Mesothelial cell of epicardium (in vitro differentiated cells): ENCODE results near the gene THRB. TPM values are rescaled to one million over a fixed set of nuclear protein-coding genes. Genes with fewer than 3 reads are reported as not detected.

Source experiments
- DNase-seq, 2 experiments: peaks; one replicate each; pipeline ENCODE4 v3.0.0; 2021; ENCODE audit warnings: low spot score in 2 of 2; ENCODE audit not compliant: unreplicated experiment in 2 of 2
- H3K27ac Mint-ChIP-seq: 2 replicates; pipeline ENCODE4 v1.8.0; 2021; ENCODE audit warnings: mixed read lengths
- H3K27me3 Mint-ChIP-seq: 2 replicates; pipeline ENCODE4 v1.8.0; 2021; ENCODE audit warnings: low read depth, mixed read lengths
- H3K36me3 Mint-ChIP-seq: 2 replicates; pipeline ENCODE4 v1.8.0; 2021; ENCODE audit warnings: mixed read lengths
- H3K4me1 Mint-ChIP-seq: 2 replicates; pipeline ENCODE4 v1.8.0; 2021; ENCODE audit warnings: mixed read lengths
- H3K4me3 Mint-ChIP-seq: 2 replicates; pipeline ENCODE4 v1.8.0; 2021; ENCODE audit warnings: mild to moderate bottlenecking, moderate library complexity, mixed read lengths
- H3K9me3 Mint-ChIP-seq: 2 replicates; pipeline ENCODE4 v1.8.0; 2021; ENCODE audit warnings: mixed read lengths
- total RNA-seq: library from RNA; stranded (reverse); gene quantifications from 3 replicates; pipeline ENCODE4 v1.2.1, GENCODE V29; 2021
- TF ChIP-seq, protein P1 (sequence below): fragments of 200-600 bp; sonication (generic); IDR thresholded peaks from one replicate; pipeline ENCODE4 v1.5.0; 2021; ENCODE audit warnings: antibody characterized with exemption; ENCODE audit not compliant: unreplicated experiment

The THRB gene
- total RNA-seq, 1 donor from 2014 or later: 3.4 TPM

DNA sequence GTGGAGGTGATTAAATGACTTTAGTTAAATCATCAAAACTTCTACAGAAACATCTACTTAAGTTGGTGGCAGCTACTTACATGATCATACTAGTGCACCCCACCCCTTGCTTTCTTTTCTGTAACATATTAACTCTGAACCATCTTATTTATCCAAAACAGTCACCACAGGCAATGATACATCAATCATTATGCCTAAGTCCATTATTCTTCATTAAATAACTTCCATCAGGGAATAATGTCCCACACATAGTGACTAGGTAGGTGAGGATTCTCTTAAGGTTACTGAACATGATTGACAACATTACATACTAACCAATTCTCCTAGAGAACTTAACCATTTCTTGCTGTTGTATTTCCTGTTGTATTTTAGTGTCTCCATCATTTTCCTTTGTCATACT is 339.4 kb downstream of the THRB start:
- peak overlapping the region; percentile 17 for H3K27ac Mint-ChIP-seq
- TF ChIP-seq, protein P1, sequence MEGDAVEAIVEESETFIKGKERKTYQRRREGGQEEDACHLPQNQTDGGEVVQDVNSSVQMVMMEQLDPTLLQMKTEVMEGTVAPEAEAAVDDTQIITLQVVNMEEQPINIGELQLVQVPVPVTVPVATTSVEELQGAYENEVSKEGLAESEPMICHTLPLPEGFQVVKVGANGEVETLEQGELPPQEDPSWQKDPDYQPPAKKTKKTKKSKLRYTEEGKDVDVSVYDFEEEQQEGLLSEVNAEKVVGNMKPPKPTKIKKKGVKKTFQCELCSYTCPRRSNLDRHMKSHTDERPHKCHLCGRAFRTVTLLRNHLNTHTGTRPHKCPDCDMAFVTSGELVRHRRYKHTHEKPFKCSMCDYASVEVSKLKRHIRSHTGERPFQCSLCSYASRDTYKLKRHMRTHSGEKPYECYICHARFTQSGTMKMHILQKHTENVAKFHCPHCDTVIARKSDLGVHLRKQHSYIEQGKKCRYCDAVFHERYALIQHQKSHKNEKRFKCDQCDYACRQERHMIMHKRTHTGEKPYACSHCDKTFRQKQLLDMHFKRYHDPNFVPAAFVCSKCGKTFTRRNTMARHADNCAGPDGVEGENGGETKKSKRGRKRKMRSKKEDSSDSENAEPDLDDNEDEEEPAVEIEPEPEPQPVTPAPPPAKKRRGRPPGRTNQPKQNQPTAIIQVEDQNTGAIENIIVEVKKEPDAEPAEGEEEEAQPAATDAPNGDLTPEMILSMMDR: no peak
- H3K4me1 Mint-ChIP-seq: peaks cover 51% of the 10 kb centered on the region
- no peaks in the 10 kb centered on the region for H3K36me3 Mint-ChIP-seq
- peaks cover 3% of the 10 kb centered on the region for H3K27me3 Mint-ChIP-seq
- H3K4me3 Mint-ChIP-seq: no peak overlapping the region
- no peak for DNase-seq
- no peaks in the 10 kb centered on the region for H3K9me3 Mint-ChIP-seq

DNA sequence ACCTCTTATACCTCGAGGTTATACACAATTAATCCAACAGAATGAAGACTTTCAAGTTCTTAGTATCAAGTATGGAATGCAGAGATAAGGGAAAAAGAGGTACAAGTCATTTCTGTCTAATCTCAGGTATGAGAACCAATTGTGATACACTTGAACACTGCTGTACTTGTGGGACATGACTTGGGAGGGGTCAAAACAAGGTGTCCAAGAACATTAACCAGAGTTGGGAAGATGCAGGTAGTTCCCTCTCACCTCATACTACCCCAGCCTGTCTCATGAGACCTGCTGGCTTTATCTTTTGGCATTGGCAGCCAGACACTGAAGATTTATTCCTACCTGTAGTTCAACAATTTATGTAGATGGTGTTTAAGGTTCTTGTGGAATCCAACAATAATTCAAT is 339.9 kb downstream of the THRB start:
- H3K27ac Mint-ChIP-seq: peak overlapping the region; percentile 17
- H3K9me3 Mint-ChIP-seq: no peaks in the 10 kb centered on the region
- H3K4me3 Mint-ChIP-seq: no peak overlapping the region
- no peak for DNase-seq
- peaks cover 3% of the 10 kb centered on the region for H3K27me3 Mint-ChIP-seq
- H3K36me3 Mint-ChIP-seq: no peaks in the 10 kb centered on the region
- TF ChIP-seq, protein P1: no peak
- H3K4me1 Mint-ChIP-seq: peaks cover 56% of the 10 kb centered on the region

- no peak overlapping the region for H3K27ac Mint-ChIP-seq
- H3K27me3 Mint-ChIP-seq: peaks cover 3% of the 10 kb centered on the region
- H3K9me3 Mint-ChIP-seq: no peaks in the 10 kb centered on the region
- DNase-seq: no peak
- TF ChIP-seq, protein P1: no peak
- H3K4me3 Mint-ChIP-seq: no peak overlapping the region
- H3K4me1 Mint-ChIP-seq: peaks cover 60% of the 10 kb centered on the region
- no peaks in the 10 kb centered on the region for H3K36me3 Mint-ChIP-seq
Observed at GRCh38 chr3:24154013-24154695, 340.5 kb downstream of the THRB start.

DNA sequence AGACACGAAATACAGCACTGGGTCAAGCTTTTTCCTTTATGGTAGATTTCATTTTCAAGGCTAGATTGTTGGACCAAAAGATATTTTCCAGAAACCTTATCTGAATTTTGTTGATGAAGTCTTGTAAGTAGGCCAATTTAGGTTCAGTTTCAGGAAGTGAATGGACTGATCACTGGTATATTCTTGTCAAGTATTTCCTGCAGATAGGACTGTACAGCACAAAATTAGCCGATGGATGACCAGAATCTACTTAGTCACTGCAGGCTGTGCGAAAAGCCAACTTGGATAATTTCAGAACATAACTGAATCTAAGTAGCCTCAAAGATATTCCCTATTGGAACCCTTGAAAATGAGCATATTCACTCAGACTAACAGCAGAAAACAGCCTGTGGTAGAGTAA is 343.1 kb downstream of the THRB start:
- no peak overlapping the region for H3K4me3 Mint-ChIP-seq
- H3K36me3 Mint-ChIP-seq: no peaks in the 10 kb centered on the region
- H3K27me3 Mint-ChIP-seq: peaks cover 3% of the 10 kb centered on the region

GRCh38 chr3:24149032-24149431 is 345.6 kb downstream of the THRB start:
- TF ChIP-seq, protein P1: no peak
- Mint-ChIP-seq H3K4me1 (peaks cover 50% of the 10 kb centered on the region), H3K36me3 (no peaks in the 10 kb centered on the region), H3K4me3 (no peak overlapping the region), H3K9me3 (no peaks in the 10 kb centered on the region), H3K27ac (peak overlapping the region; percentile 34), H3K27me3 (no peaks in the 10 kb centered on the region)
- no peak for DNase-seq

More for the DNA sequence above, 343.1 kb downstream of the THRB start:
- Mint-ChIP-seq H3K27ac (peak overlapping the region; percentile 94), H3K9me3 (no peaks in the 10 kb centered on the region), H3K4me1 (peaks cover 61% of the 10 kb centered on the region)
- TF ChIP-seq, protein P1: no peak
- no peak for DNase-seq
